HS-5 (cell line): ENCODE data around the gene MPV17.
"Not testable (repeated sequence)": the region's sequence is repeated elsewhere in the genome, so short reads cannot be mapped to it uniquely, and the experiment has no call there.

Experiments used
- DNase-seq: peaks from one replicate; pipeline ENCODE4 v3.0.0-alpha.2; 2012; ENCODE audit warnings: low read depth

Gene MPV17

DNA sequence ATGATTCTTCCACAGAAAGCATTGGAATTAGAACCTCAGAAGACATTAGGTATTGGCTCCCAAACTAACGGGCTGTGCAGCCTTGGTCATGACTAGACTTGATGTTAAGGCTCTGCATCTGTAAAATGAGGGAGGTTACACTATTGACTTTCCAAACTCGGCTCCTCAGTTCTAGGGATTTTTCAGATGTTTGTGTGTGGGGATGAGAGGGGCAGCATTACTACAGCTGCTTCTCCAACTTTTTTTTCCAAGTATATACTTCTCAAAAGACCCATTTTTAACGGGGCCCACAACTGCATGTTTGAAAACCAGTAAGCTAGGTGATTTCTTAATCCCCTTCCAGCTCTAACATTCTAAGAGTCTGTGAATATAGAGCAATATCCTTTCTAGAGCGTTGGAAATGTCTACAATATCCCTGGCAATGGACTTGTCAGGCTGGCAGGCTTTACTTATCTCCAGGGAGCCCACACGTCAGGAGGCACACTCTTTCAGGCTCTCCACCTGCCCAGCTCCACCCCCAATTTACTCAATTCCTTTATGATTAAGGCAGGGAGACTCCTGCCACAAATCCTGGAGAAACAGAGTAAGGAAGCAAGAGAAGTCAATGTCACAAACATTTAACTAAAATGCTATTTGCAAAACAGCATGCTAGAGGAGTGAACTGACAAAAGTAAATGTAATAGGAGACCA is 844 bp upstream of the MPV17 start:
- DNase-seq, result no peak

DNA sequence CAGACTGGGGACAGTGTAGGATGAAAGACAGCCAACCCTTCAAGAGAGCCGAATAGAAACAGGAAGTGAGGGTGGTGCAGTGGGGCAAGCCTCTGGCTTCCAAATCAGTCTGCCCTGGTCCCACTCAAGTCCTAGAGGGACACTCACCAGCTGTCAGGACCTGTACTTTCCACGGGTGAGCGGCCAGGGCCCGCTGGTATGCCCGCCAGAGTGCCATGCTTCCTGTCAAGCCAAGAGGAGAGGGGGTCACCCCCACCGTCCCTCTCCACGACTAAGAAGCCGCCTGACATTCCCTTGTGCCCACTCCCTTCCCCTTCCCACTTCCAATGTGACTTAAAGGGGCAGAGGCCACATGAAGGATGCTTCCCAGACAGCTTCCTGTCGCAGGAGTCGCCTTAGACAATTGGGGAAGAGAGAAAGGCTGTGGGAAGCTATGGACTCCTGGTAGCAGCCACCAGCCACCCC is 564 bp downstream of the MPV17 start:
- DNase-seq, result no peak

DNA sequence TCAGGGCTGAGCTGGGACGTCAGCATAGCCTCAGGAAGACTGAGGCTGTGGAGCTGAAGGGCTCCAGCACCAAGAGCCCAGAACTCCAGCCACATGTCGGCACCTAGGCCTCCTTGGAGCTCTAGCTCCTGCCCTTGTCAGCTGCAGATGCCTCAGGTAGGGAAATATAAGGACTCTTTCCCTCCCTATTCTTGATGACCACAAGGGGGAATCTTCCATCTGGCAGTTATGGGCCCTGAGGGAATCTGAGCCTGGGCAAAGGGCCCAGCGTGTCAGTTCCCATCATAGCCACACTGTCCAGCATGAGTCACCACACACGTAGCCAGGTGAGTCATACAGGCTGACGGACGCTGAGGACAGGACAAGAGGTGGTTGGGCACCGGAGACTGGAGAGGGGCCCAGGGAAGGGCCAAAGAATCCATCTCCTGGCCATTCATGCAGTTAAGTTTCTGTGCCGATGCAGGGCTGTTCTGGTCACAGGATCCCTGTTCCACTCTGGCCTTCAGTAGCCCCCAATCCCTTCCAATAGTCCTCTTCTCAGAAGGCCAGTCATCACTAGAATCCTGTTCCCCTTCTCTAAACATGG is 1.8 kb downstream of the MPV17 start:
- DNase-seq, result peak; percentile 98

GRCh38 chr2:27319839-27320238 is 3.1 kb downstream of the MPV17 start:
- DNase-seq, result not testable (repeated sequence)

DNA sequence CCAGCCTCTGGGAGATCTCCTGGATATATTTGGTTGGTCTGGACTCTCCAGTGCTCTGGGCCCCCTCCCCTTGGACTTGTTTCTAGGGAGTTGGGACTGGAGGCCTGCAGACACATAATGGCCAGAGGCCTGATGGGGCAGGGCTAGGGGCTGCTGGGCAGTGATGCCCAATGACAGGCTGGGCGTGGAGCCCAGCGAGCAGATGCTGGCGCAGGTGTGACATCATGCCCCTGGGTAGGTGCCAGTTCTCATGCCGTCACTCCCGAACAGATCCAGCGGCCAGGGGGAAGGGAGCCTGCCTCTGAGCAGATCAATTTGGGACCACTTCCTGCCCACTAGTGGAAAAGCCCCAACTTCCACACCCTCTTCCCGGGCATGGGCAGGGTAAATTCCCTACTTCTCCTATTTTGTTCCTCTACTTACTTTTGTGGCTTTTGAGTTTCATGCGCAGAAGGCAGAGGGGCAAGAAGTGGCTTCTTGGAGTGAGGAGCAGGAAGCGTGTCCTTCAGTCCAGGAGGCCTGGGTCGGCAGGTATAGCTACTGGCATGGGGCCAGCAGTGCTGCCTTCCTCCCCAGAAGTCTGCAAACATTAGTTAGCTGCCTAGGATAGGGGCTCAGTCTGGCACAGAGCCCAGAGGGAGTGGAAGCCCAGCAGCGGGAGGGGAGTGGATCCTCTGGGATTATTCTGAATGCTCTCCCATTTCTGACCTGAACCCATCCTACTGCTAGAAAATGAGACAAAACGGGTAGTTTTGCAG is 6.1 kb downstream of the MPV17 start:
- no peak for DNase-seq

GRCh38 chr2:27315122-27315521 is 7.8 kb downstream of the MPV17 start:
- DNase-seq, result no peak

DNA sequence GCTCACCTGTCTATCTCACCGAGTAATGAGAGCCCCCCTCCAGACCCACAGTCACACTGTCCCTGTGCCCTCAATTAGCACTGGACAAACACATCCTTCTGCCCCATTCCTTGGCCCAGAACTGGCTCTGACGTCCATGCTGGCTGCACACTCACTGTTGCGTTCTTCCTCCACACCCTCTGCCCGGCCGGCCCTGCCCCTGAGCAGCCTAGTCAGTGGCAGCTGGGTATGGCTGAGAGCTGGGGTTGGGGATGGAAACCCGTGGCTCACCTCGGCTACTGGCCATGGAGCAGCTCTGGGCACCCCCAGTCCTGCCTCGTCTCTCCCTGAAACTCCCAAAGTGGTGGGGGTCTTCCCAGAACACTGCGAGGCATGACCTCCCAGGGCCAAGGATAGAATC is 8.2 kb downstream of the MPV17 start:
- no peak for DNase-seq

- DNase-seq, result no peak
Observed at GRCh38 chr2:27313882-27314645, 8.8 kb downstream of the MPV17 start.

DNA sequence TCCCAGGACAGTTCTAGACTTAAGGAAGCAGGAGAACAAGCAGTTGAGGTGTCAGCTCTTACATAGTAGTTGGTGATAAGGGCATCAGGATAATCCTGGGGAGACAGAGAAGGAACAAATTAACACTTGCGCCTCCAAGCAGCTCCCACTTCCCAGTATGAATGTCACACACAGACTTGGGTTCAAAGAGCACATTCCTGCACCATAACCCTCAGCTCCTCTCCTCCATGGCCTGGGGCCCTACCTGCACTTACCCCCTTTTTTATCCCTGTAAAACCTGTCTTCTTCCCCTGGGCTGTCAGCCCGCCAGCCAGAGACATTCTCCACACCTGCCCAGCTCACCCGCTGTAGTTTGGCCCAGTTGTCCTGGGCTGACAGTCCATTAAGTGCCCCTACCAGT is 10.7 kb downstream of the MPV17 start:
- no peak for DNase-seq

GRCh38 chr2:27309651-27310050 is 13.2 kb downstream of the MPV17 start:
- DNase-seq, result no peak

GRCh38 chr2:27308359-27308881 is 14.5 kb downstream of the MPV17 start, which contains the start of gene UCN:
Gene UCN, minus strand, starts transcription at chr2:27308445. Its CDS starts 550 bp downstream, at chr2:27307895.
- DNase-seq, result no peak

GRCh38 chr2:27307545-27308358 is 15.1 kb downstream of the MPV17 start:
- DNase-seq, result no peak

DNA sequence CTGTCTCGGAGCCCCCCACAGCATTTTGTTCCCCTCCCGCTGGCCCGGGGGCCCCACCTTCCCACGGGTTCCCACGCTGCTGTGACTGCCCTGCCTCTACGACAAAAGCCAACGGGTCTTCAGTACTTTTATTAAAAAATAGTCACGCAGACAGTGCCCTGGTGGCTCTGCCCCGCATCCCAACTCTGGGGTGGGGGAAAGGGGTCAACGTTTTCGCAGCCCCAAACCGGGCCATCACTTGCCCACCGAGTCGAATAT is 15.7 kb downstream of the MPV17 start:
- no peak for DNase-seq

DNA sequence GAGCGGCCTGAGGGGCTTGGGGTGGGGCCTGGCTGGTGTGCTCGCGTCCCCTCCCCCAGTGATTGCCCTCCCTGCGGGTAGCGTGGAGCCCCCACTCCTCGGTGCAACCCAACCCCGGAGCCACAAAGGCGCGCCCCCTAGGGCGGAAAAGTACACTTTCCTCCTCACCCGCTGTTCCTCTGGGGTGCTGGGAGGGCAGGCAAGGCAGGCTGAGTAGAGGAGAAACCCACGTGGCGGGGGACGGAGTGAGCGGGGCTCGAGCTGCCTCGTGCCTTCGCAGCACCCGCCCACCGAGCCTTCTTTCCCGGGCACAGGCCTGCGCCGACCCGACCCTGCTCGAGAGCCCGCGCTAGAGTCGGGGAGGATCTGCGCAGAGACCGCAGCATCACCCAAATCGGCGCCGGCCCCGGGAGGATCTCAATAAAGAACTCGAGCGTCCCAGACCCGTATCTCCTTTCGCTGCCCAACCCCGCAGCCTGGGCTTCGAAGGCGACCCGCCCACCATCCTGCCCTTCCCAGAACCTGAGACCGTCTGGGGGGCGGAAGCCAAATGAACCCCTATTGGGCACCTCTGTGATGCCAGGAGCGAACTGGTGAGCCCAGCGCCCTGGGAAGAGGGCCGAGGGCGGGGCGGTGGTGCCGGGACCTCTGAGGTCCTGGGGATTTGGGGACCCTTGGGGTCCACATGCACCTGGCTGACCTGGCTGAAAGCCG is 16.2 kb downstream of the MPV17 start:
- no peak for DNase-seq

DNA sequence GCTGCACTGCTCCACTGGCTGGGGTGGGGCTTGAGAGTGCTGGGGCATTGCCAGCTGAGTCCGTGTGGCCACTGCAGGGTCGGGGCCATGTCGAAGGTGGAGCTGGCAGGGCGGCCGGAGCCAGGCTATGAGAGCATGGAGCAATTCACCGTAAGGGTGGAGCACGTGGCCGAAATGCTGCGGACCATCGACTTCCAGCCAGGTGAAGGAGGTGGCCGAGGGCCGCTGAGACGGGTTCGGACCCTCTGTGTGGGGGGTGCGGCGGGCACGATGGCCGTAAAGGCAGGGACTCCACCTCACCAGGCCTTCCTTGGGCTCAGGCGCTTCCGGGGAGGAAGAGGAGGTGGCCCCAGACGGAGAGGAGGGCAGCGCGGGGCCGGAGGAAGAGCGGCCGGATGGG is 16.8 kb downstream of the MPV17 start:
- DNase-seq, result no peak

DNA sequence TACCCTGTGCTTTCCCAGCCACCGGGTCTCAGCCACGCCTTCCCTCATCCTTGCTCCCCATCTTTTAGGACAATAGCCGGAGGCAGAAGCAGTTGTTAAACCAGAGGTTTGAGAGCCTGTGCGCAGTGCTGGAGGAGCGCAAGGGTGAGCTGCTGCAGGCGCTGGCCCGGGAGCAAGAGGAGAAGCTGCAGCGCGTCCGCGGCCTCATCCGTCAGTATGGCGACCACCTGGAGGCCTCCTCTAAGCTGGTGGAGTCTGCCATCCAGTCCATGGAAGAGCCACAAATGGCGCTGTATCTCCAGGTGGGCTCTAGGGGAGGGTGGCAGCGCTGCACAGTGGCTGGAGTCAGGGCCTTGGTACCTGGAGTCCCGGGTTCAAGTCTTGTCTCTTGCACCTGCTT is 17.4 kb downstream of the MPV17 start:
- no peak for DNase-seq

DNA sequence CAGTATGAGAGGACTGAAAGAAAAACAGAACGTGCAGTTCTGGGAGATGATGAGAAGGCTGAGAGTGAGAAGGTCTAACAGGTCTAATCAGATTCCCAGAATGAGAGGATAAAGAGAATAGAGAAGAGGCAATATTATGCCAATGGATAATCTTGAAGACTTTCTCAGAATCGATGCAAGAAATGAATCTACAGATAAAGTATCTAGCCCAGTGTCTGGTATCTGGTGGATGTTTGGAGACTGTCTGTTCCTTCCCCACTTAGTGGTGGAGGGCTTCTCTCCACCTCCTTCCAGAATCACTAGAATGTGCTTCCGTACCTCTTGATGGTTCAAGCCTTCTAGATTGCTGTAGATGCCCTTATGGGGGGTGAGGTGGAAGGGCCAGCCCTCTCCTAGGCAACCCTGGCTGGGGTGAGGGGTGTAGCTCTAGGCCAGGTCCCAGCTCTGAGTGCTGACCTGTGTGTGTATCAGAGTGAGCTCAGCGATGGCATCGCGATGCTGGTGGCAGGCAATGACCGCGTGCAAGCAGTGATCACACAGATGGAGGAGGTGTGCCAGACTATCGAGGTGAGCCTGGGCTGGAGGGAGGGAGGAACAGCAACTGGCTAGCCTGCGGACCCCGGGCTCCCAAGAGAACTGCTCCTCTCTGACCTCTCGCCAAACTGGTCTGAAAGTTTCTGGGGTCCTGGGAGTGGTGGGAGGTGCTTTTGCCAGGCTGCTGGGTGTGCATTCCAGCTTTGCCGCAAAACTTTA is 18.2 kb downstream of the MPV17 start:
- no peak for DNase-seq

GRCh38 chr2:27303093-27304025 is 19.5 kb downstream of the MPV17 start:
- peak; percentile 47 for DNase-seq

- not testable (repeated sequence) for DNase-seq
Observed at GRCh38 chr2:27300606-27301005, 22.3 kb downstream of the MPV17 start.
